ENCODE measurements around the gene PXDN.
"Not testable (repeated sequence)": the region's sequence is repeated elsewhere in the genome, so short reads cannot be mapped to it uniquely, and the experiment has no call there.

PXDN gene, protein sequence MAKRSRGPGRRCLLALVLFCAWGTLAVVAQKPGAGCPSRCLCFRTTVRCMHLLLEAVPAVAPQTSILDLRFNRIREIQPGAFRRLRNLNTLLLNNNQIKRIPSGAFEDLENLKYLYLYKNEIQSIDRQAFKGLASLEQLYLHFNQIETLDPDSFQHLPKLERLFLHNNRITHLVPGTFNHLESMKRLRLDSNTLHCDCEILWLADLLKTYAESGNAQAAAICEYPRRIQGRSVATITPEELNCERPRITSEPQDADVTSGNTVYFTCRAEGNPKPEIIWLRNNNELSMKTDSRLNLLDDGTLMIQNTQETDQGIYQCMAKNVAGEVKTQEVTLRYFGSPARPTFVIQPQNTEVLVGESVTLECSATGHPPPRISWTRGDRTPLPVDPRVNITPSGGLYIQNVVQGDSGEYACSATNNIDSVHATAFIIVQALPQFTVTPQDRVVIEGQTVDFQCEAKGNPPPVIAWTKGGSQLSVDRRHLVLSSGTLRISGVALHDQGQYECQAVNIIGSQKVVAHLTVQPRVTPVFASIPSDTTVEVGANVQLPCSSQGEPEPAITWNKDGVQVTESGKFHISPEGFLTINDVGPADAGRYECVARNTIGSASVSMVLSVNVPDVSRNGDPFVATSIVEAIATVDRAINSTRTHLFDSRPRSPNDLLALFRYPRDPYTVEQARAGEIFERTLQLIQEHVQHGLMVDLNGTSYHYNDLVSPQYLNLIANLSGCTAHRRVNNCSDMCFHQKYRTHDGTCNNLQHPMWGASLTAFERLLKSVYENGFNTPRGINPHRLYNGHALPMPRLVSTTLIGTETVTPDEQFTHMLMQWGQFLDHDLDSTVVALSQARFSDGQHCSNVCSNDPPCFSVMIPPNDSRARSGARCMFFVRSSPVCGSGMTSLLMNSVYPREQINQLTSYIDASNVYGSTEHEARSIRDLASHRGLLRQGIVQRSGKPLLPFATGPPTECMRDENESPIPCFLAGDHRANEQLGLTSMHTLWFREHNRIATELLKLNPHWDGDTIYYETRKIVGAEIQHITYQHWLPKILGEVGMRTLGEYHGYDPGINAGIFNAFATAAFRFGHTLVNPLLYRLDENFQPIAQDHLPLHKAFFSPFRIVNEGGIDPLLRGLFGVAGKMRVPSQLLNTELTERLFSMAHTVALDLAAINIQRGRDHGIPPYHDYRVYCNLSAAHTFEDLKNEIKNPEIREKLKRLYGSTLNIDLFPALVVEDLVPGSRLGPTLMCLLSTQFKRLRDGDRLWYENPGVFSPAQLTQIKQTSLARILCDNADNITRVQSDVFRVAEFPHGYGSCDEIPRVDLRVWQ (N-terminal part only)

DNA sequence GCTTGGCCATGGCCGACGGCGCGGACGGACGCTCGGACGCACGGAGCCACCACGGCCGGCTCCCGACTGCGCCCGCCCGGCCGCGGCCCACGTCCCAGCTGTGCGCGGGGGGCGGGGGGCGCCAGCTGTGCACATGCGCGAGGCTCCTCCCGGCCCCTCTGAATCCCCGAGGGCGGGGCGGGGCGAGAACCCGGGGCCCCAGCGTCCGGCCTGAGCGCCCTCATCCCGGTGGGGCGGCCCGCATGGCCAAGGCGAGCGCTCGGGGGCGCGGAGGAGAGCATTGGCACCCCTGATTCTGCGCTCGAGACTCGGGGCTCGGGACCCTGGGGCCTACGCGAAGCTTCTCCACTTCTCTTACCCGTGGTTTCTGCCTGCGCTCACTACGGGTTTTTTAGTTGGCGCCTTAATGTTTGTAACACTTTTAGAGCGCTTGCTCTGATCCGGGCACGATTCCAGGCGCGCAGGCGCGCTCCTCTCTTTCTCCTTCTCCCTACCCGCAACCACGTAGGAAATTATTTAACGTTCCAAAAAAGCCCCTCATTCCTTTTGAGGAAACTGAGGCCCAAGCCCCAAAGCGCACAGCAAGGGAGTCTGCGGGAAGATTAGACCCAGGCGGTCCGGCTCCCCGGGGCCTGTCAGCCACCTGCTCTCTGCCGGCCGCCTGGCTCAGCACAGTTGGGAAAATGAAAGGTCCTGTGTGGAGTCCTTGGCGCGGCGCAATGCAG, at the start of gene PXDN:
TSS of gene PXDN (minus strand) at position 70 of the 725 bp plus-strand sequence. CDS start at position 10, 60 bp downstream.
- no peak for DNase-seq (ENCODE audit: low read depth in 2 of 3, low spot score in 1 of 3)

DNA sequence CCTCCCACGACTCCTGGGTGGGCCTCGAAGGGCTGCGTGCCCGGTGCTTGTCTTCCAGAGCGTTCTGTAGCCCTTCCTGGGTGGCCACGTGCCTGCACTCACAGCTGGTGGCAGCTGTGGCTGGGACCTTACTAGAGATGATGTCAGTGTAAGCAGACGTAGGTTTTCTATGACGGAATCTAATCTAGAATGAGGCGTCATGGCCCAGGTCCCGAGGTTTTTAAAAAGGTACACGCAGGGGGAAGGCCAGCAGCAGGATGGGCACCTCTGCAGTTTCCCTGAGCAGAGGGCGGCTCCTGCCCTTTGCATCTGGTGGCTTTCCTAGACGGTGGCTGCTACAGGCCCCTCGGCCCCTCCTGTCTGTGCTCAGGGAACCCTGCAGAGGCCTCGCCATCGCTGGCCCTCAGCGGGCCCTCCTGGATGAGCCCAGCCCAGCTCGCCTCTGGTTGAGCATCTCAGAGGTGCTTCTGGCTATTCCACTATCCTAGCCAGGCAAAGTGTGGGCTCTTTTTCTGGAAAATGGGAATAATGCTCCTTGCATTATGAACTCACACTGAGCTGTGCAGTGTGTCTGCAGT, 49.6 kb upstream of the PXDN start:
- DNase-seq (ENCODE audit: low read depth in 2 of 3, low spot score in 1 of 3): no peak

DNA sequence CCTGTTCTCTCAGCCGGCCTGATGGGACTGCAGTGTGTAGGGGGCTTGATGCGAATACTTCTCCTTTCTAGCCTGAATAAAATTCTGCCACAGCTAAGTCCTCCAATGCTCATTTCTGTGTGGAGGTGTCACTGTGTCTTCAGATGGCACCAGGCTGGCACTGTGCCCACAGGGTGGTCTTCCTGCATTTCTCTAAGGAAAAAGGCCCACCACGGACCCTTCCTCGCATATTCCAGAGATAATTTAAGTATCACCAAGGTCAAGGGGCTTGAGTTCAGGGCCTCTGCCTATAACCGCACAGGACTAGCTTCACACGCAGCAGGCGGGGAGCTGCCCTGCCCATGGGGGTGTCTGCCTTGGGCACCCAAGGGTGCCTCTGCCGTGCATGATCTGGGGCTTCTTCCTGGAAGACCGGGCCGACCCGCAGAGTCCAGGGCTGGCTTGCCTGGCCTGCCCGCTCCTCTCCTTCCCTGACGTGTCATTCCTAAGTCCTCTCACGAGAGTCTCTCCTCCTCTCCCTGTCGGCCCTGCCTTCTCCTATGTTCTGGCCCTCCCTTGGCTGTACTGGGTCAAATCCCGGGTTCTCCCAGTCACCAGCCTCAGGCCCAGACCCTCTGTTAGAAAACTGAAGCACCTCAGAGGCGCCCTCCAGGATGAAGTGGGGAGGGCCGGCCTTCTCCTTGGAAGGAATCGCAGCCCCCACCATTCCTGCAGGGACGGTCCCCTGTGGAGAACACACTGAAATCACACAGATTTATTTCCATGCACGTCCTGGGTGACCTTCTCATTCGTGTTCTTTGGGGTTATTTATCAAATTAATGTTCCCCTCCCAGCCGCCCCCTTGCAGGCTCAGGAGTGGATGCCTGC, 48.9 kb upstream of the PXDN start:
- DNase-seq (ENCODE audit: low read depth in 2 of 3, low spot score in 1 of 3): no peak

DNA sequence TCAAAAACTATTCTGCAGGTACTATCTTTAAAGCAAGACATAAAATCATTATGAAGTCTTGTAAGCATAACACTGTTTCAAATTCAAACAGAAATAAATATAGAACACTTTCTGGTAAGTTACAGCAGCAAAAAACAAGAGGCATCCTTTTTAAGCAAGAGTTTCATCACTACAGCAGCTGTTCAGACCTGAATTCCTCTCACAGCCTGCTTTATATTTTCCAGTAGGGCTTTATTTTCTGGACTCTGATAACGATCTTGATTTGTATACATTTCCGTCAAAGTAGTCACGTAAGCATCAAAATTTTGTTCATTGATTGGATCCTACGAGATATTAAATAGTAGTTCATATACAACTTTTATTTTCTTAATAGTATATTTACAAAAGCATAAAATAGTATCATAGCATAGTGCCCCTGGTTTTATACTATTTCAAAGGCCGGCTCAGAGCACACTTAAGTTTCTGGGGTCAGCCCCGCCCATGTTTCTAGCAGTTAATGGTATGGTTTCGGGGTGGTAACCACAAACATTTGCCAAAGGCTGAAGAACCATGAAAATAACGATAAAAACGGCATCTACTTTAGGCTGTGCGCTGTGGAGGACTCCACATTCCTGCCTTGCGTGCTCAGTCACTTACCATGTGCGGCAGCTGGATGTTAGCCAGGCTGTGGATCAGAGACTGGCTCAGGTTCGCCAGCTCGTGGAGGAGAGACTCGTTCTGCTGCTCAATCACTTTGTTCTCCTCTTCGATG, 47.5 kb upstream of the PXDN start:
- DNase-seq (ENCODE audit: low read depth in 2 of 3, low spot score in 1 of 3): no peak

DNA sequence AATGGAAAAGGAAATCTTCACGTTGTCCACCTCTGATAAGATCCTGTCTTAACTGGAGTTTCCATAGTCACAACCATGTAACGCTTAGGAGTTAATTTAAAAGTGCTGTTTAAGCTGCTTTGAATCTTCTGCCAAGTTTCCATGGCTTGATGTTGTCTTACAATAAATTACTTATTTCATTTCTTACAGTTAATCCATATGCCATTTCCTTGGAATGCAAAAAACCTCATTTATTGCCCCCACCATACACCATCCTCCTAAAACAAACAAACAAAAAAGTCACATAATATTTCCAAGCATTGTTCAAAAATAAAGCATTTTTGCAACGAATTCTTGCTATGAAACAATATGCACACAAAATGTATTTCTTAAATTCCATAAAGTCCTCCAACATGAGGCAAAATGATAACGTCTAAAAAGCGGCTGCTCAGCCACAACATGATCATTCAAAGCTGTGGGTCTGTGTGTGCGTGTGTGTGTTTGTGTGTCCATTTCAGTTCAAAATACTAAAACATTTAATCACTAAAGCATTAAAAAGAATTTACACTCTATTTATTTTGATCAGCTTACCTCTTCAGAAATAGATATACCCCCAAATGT, 46.8 kb upstream of the PXDN start:
- DNase-seq (ENCODE audit: low read depth in 2 of 3, low spot score in 1 of 3): no peak

DNA sequence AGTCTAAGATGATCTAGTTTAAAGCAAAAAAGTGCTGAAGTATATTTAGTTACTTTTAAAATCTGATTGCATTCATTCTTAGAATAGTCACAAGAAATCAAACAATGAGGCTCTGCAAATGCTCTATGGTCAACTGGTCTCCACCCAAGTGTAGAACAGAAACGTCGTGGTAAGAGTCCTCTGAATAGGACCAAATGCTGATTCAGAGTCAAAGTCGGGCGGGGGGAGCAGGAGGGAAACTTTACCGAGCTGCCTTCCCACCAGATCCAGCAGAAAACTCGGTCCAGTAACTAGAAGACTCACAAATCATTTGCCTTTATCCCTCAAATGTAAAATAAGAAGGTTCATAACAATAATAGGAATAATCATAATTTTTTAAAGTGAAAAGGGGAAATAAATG, 46.2 kb upstream of the PXDN start:
- no peak for DNase-seq (ENCODE audit: low read depth in 2 of 3, low spot score in 1 of 3)

DNA sequence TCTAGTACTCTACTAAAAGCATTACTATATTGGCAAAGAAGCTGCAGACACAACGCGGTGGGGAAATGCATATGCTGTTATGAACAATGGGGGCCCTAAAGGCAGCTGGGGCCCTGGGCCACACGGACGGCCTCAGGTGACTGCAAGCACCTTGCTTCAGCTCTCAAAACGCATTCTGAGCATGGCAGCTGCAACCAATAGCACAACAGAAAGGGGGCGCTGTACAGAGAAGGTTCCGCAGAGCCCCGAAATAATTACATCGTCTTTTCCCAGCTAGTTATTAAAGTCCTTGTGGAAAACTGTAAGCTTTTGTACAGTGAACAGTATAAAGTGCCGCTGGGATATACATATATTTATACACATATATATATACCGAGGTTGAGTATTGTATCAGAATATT, 45.3 kb upstream of the PXDN start:
- DNase-seq (ENCODE audit: low read depth in 2 of 3, low spot score in 1 of 3): no peak

DNA sequence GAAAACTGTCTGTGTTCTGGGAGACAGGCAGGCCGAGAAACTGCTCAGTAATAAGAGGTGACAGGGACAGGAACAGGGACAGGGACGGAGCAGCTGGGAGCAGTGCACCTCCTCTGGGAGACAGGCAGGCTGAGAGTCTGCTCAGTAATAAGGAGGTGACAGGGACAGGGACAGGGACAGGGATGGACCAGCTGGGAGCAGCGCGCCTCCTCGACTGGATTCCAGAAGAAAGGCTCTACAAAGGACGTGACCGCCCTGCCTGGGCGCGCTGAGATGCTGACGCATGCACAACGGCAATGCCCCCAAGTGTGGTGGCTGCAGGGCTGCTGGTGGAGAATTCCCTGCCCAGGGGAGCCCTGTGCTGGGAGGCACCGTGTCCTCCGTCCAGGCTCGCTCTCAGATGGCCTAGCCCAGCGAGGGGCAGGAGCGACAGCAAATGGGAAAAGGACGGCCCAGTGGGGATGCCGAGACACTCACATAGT, 44.2 kb upstream of the PXDN start:
- DNase-seq (ENCODE audit: low read depth in 2 of 3, low spot score in 1 of 3): no peak

DNA sequence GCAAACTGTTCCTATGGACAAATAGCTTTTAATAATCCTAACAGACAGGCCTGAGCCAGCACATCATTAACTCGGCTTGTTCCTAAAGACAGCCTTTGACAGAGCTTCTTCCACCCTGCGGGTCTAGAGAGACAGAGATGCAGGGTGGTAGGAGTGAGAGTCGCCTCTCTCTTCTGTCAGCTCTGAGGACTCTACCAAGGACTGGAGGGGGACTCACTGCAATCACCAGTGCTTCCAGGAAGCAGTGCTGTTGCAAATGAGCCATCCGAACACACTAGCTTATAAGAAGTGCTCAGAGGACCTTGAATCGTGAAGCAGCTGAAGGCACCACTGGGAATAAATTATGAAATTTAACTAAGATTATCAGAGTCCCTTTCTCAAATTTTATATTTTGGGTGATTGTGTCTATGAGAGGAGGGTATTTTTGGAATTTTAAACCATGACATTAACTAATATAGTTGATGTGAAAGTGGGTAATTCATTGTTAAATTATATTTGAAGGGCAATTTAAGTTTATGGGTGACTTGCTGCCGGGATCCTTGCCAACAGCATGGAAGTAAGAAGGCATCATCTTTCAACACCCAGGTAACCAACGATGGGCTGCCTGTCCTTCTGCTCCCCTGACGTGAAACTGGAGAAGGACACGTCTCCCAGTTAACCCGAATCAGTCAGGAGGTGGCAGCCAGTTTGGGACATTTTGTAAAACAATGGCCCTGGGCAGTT, 43.6 kb upstream of the PXDN start:
- DNase-seq (ENCODE audit: low read depth in 2 of 3, low spot score in 1 of 3): no peak

DNA sequence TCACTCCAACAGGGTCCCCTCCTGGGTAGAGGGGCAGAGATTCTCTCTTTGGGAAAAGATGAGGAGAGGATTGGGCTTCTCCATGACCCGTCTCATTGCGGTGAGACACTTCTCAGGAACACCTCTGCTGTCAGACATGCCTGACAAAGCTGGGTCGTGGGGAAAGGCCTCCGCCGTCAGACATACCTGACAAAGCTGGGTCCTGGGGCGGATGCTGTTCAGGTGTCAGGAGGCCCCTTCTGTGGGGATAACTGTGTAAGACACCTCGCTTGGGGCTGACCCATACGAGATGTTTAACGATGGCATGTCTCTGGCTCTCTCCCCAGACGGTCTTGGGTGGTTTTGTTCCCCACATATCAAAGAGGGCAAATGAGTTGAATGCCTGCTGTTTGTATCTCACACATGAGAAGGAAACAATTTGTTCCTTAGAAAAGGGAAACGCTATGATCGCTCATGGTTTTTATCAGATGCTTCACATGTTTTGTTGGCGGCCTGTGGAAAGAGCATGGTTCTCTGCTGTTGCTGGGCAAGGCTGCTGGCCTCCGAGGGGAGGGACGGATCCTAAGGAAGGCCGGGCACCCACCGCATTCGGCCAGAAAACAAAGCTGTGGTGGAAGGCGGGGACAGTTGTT, 40.8 kb upstream of the PXDN start:
- no peak for DNase-seq (ENCODE audit: low read depth in 2 of 3, low spot score in 1 of 3)

DNA sequence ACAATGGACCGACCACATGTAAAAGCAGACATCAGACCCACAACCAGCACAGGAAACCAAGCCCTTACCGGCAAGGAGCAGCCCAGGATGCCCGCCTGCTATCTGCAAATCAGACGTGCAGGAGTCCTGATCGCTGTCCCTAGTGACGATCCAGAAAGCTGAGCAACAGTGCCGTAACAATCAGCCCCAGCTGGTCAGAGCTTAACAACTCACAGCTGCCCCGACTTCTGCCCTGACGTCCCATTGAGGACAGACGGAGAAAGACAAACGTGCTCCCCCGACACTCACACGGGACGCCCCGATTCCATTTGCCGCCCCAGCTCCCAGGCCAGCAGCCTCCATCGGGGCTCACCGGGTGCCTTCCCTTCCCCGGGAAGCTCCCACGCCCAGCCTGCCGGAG, 39.8 kb upstream of the PXDN start:
- no peak for DNase-seq (ENCODE audit: low read depth in 2 of 3, low spot score in 1 of 3)

DNA sequence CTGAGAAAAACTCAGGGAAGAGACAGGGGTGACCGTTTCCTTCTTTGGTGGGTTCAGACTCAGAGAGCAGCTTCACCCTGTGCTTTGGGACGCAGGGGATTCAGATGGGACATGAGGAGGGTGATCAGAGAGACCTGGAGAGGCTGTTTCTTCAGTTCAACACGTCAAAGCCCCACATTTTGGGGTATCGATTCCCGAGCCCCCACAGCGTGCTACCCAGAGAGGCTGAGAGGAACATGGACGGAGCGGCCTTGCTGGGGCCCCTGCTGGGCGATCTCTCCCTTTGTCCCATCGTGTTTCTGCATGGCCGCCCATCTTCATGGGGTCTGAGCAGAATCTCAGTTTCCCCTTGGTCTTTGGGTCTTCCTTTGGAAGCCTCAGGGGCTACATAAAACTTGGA, 38.2 kb upstream of the PXDN start:
- no peak for DNase-seq (ENCODE audit: low read depth in 2 of 3, low spot score in 1 of 3)

DNA sequence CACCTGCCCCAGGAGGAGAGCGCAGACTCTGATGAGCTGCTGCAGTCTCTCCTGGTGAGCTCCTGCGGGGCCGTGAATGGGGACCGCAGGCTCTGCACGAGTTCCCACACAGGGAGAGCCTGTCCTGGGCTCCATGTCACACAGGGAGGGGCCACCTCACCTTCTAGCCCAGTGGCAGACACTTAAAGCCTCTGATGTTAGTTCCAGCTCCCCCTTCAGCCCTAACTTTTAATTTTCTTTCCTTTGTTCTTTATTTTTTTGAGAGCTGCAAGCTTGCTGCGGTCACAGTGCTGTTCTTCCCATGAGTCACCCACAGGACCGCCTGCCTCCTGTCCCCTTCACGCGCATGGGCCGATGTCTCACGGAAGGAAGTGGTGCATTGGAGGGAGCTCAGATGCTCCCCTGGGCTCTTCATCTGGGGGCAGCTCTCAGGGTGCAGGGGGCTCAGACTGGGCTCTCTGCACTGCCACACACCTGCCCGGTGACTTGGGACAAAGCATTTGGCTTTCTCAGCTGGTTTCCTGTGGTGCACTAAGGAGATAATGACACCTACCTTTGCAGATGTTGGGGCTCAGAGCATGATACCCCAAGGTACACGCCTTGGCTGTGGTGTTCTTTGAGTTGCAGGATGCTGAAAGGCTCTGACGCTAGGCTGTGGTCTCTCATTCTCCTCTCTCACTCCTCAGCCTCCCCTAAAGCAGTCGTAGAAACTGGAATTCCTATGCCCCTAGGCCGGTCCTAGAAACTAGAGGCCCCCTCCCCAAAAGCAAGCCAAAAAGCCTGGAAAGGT, 37.2 kb upstream of the PXDN start:
- peak in 1 of 3 donors; percentile 16 for DNase-seq (ENCODE audit: low read depth in 2 of 3, low spot score in 1 of 3)

DNA sequence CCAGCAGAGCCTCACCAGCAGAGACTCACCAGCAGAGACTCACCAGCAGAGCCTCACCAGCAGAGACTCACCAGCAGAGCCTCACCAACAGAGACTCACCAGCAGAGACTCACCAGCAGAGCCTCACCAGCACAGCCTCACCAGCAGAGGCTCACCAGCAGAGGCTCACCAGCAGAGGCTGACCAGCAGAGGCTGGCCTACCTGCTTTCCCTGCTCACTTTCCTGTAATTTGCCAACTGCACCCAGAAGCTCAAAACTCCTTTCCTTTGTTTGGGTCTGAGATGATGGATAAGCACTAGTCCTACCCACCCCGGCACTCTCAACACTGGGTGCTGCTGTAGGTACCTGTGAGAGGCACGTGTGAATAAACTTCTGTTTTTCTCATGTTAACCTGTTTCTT, 36.4 kb upstream of the PXDN start:
- DNase-seq (ENCODE audit: low read depth in 2 of 3, low spot score in 1 of 3): no peak

DNA sequence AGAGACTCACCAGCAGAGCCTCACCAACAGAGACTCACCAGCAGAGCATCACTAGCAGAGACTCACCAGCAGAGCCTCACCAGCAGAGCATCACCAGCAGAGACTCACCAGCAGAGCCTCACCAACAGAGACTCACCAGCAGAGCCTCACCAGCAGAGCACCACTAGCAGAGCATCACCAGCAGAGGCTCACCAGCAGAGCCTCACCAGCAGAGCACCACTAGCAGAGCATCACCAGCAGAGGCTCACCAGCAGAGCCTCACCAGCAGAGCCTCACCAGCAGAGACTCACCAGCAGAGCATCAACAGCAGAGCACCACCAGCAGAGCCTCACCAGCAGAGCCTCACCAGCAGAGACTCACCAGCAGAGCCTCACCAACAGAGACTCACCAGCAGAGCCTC, 35.7 kb upstream of the PXDN start:
- DNase-seq (ENCODE audit: low read depth in 2 of 3, low spot score in 1 of 3): not testable (repeated sequence)

DNA sequence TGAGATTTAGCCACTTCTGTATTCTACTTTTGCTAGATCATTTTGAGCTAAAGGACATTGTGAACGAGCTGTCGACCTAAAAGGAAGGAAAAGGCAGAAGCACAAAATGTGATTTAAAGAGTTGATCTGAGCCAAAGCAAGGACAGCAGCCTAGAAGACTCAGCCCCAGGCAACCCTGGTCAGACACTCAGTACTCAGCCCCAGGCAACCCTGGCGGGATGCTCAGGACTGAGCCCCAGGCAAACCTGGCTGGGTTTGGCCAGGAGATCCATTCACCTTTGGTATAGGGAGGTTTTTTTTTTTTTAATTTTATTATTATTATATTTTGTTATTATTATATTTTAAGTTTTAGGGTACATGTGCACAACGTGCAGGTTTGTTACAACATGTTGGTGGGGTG, 34.3 kb upstream of the PXDN start:
- DNase-seq (ENCODE audit: low read depth in 2 of 3, low spot score in 1 of 3): no peak

All from stimulated activated CD4-positive, alpha-beta T cell treated with anti-CD3 and anti-CD28 coated beads, Interleukin-12 subunit alpha, Interleukin-12 subunit beta, amount 100 ng/mL, for 48 hours (primary cell).